Activated T-cell treated with anti-CD3 and anti-CD28 coated beads, Interleukin-2, amount 50 U/mL, for 24 hours (primary cell): ENCODE measurements around the gene AOAH.
"Not testable (repeated sequence)": the region's sequence is repeated elsewhere in the genome, so short reads cannot be mapped to it uniquely, and the experiment has no call there.

Experiments
- DNase-seq: peaks from one replicate; pipeline ENCODE4 v3.0.0-alpha.2; 2020
- H3K27ac Mint-ChIP-seq: 2 replicates; pipeline ENCODE4 v1.8.0; 2020; ENCODE audit warnings: mild to moderate bottlenecking, mixed read lengths
- H3K27me3 Mint-ChIP-seq: 2 replicates; pipeline ENCODE4 v1.8.0; 2020; ENCODE audit warnings: mixed read lengths
- H3K36me3 Mint-ChIP-seq: 2 replicates; pipeline ENCODE4 v1.8.0; 2020; ENCODE audit warnings: low read depth, mixed read lengths
- H3K4me1 Mint-ChIP-seq: 2 replicates; pipeline ENCODE4 v1.8.0; 2020; ENCODE audit warnings: low read depth, mixed read lengths
- H3K4me3 Mint-ChIP-seq: 2 replicates; pipeline ENCODE4 v1.8.0; 2020; ENCODE audit warnings: mild to moderate bottlenecking, moderate library complexity, mixed read lengths
- H3K9me3 Mint-ChIP-seq: 2 replicates; pipeline ENCODE4 v1.8.0; 2020; ENCODE audit warnings: mixed read lengths

The AOAH gene

GRCh38 chr7:36726806-36727503, 2.7 kb upstream of the AOAH start:
- H3K36me3 Mint-ChIP-seq = peaks cover 26% of the 10 kb centered on the region
- H3K4me3 Mint-ChIP-seq = no peak overlapping the region
- H3K9me3 Mint-ChIP-seq = peaks cover 19% of the 10 kb centered on the region
- no peak for DNase-seq
- peak overlapping the region; percentile 92 for H3K27ac Mint-ChIP-seq
- H3K4me1 Mint-ChIP-seq = peaks cover 64% of the 10 kb centered on the region
- no peaks in the 10 kb centered on the region for H3K27me3 Mint-ChIP-seq

- H3K4me1 Mint-ChIP-seq = peaks cover 70% of the 10 kb centered on the region
- peak overlapping the region; percentile 92 for H3K27ac Mint-ChIP-seq
These were observed 2.0 kb upstream of the AOAH start for GRCh38 chr7:36726311-36726710.

GRCh38 chr7:36724996-36725395, 702 bp upstream of the AOAH start:
- Mint-ChIP-seq H3K4me1 (peaks cover 81% of the 10 kb centered on the region), H3K9me3 (peaks cover 7% of the 10 kb centered on the region)

More at GRCh38 chr7:36726311-36726710, 2.0 kb upstream of the AOAH start:
- no peak for DNase-seq
- H3K36me3 Mint-ChIP-seq = peaks cover 26% of the 10 kb centered on the region
- H3K4me3 Mint-ChIP-seq = no peak overlapping the region
- H3K27me3 Mint-ChIP-seq = no peaks in the 10 kb centered on the region
- peaks cover 14% of the 10 kb centered on the region for H3K9me3 Mint-ChIP-seq

GRCh38 chr7:36723291-36723690, 1.0 kb downstream of the AOAH start:
- Mint-ChIP-seq H3K36me3 (peaks cover 30% of the 10 kb centered on the region), H3K4me1 (peaks cover 93% of the 10 kb centered on the region), H3K27me3 (no peaks in the 10 kb centered on the region), H3K27ac (peak overlapping the region; percentile 92), H3K9me3 (peaks cover under 1% of the 10 kb centered on the region), H3K4me3 (peak overlapping the region; percentile 82)
- DNase-seq = no peak

More at GRCh38 chr7:36724996-36725395, 702 bp upstream of the AOAH start:
- H3K27me3 Mint-ChIP-seq = no peaks in the 10 kb centered on the region
- H3K4me3 Mint-ChIP-seq = peak overlapping the region; percentile 82
- peaks cover 23% of the 10 kb centered on the region for H3K36me3 Mint-ChIP-seq
- no peak for DNase-seq
- H3K27ac Mint-ChIP-seq = peak overlapping the region; percentile 92

- H3K36me3 Mint-ChIP-seq = peaks cover 48% of the 10 kb centered on the region
- H3K4me3 Mint-ChIP-seq = peak overlapping the region; percentile 82
- H3K27ac Mint-ChIP-seq = peak overlapping the region; percentile 72
- peaks cover 65% of the 10 kb centered on the region for H3K4me1 Mint-ChIP-seq
- DNase-seq = no peak
- no peaks in the 10 kb centered on the region for H3K27me3 Mint-ChIP-seq
- peaks cover 7% of the 10 kb centered on the region for H3K9me3 Mint-ChIP-seq
These were observed 5.1 kb downstream of the AOAH start for GRCh38 chr7:36719083-36719632.

GRCh38 chr7:36717586-36717985, 6.7 kb downstream of the AOAH start:
- peaks cover 65% of the 10 kb centered on the region for H3K4me1 Mint-ChIP-seq
- H3K27ac Mint-ChIP-seq = no peak overlapping the region
- H3K36me3 Mint-ChIP-seq = peaks cover 50% of the 10 kb centered on the region
- no peak overlapping the region for H3K4me3 Mint-ChIP-seq
- H3K27me3 Mint-ChIP-seq = no peaks in the 10 kb centered on the region
- no peak for DNase-seq
- H3K9me3 Mint-ChIP-seq = peaks cover 7% of the 10 kb centered on the region

GRCh38 chr7:36716802-36717201, 7.5 kb downstream of the AOAH start:
- not testable (repeated sequence) for DNase-seq

GRCh38 chr7:36712015-36712414, 12.3 kb downstream of the AOAH start:
- Mint-ChIP-seq H3K27me3 (no peaks in the 10 kb centered on the region), H3K27ac (peak overlapping the region; percentile 88), H3K36me3 (peaks cover 56% of the 10 kb centered on the region), H3K9me3 (peaks cover 5% of the 10 kb centered on the region), H3K4me3 (peak overlapping the region; percentile 23), H3K4me1 (peaks cover 69% of the 10 kb centered on the region)
- no peak for DNase-seq

More at GRCh38 chr7:36716802-36717201, 7.5 kb downstream of the AOAH start:
- H3K4me3 Mint-ChIP-seq, H3K27ac Mint-ChIP-seq, H3K27me3 Mint-ChIP-seq, H3K9me3 Mint-ChIP-seq: not testable (repeated sequence)
- Mint-ChIP-seq H3K4me1 (peaks cover 65% of the 10 kb centered on the region), H3K36me3 (peaks cover 45% of the 10 kb centered on the region)

- no peak for DNase-seq
- H3K36me3 Mint-ChIP-seq = peaks cover 59% of the 10 kb centered on the region
- no peaks in the 10 kb centered on the region for H3K27me3 Mint-ChIP-seq
- peaks cover 7% of the 10 kb centered on the region for H3K9me3 Mint-ChIP-seq
- peaks cover 75% of the 10 kb centered on the region for H3K4me1 Mint-ChIP-seq
- peak overlapping the region; percentile 16 for H3K4me3 Mint-ChIP-seq
- peak overlapping the region; percentile 88 for H3K27ac Mint-ChIP-seq
These were observed 13.0 kb downstream of the AOAH start for GRCh38 chr7:36711256-36711655.

- H3K27ac Mint-ChIP-seq = peak overlapping the region; percentile 70
- no peaks in the 10 kb centered on the region for H3K27me3 Mint-ChIP-seq
- peaks cover 83% of the 10 kb centered on the region for H3K4me1 Mint-ChIP-seq
- peaks cover 15% of the 10 kb centered on the region for H3K9me3 Mint-ChIP-seq
- DNase-seq = no peak
- H3K36me3 Mint-ChIP-seq = peaks cover 68% of the 10 kb centered on the region
- no peak overlapping the region for H3K4me3 Mint-ChIP-seq
These were observed 14.0 kb downstream of the AOAH start for GRCh38 chr7:36710186-36710791.

- H3K27ac Mint-ChIP-seq = peak overlapping the region; percentile 75
These were observed 15.5 kb downstream of the AOAH start for GRCh38 chr7:36708767-36709166.

GRCh38 chr7:36707898-36708297, 16.4 kb downstream of the AOAH start:
- Mint-ChIP-seq H3K9me3 (peaks cover 26% of the 10 kb centered on the region), H3K27me3 (no peaks in the 10 kb centered on the region), H3K27ac (peak overlapping the region; percentile 96), H3K4me1 (peaks cover 95% of the 10 kb centered on the region), H3K36me3 (peaks cover 82% of the 10 kb centered on the region), H3K4me3 (peak overlapping the region; percentile 53)
- DNase-seq = no peak

More at GRCh38 chr7:36708767-36709166, 15.5 kb downstream of the AOAH start:
- Mint-ChIP-seq H3K4me1 (peaks cover 95% of the 10 kb centered on the region), H3K4me3 (peak overlapping the region; percentile 1), H3K27me3 (no peaks in the 10 kb centered on the region), H3K9me3 (peaks cover 25% of the 10 kb centered on the region), H3K36me3 (peaks cover 79% of the 10 kb centered on the region)
- DNase-seq = no peak

- Mint-ChIP-seq H3K27me3 (no peaks in the 10 kb centered on the region), H3K4me3 (peak overlapping the region; percentile 53), H3K36me3 (peaks cover 83% of the 10 kb centered on the region), H3K4me1 (peaks cover 95% of the 10 kb centered on the region), H3K9me3 (peaks cover 26% of the 10 kb centered on the region), H3K27ac (peak overlapping the region; percentile 96)
- DNase-seq = no peak
These were observed 16.8 kb downstream of the AOAH start for GRCh38 chr7:36707465-36707864.

- not testable (repeated sequence) for H3K4me3 Mint-ChIP-seq, H3K27me3 Mint-ChIP-seq, DNase-seq
- peaks cover 57% of the 10 kb centered on the region for H3K36me3 Mint-ChIP-seq
- peak overlapping the region; percentile 59 for H3K27ac Mint-ChIP-seq
- H3K4me1 Mint-ChIP-seq = peaks cover 81% of the 10 kb centered on the region
- peaks cover 26% of the 10 kb centered on the region for H3K9me3 Mint-ChIP-seq
These were observed 20.4 kb downstream of the AOAH start for GRCh38 chr7:36703860-36704259.

GRCh38 chr7:36692456-36692855, 31.8 kb downstream of the AOAH start:
- peaks cover 25% of the 10 kb centered on the region for H3K36me3 Mint-ChIP-seq
- no peak for DNase-seq
- H3K27ac Mint-ChIP-seq = peak overlapping the region; percentile 96
- peaks cover 3% of the 10 kb centered on the region for H3K9me3 Mint-ChIP-seq
- peaks cover 72% of the 10 kb centered on the region for H3K4me1 Mint-ChIP-seq
- peak overlapping the region; percentile 70 for H3K4me3 Mint-ChIP-seq
- H3K27me3 Mint-ChIP-seq = no peaks in the 10 kb centered on the region
